HG03064 (cell line): ENCODE data around the gene PAPOLB.

ENCODE experiments used
- ATAC-seq: cut with Tn5 transposase; IDR thresholded peaks from one replicate; pipeline ENCODE4 v1.9.1; 2021; ENCODE audit warnings: low read depth; ENCODE audit not compliant: unreplicated experiment

Gene PAPOLB

DNA sequence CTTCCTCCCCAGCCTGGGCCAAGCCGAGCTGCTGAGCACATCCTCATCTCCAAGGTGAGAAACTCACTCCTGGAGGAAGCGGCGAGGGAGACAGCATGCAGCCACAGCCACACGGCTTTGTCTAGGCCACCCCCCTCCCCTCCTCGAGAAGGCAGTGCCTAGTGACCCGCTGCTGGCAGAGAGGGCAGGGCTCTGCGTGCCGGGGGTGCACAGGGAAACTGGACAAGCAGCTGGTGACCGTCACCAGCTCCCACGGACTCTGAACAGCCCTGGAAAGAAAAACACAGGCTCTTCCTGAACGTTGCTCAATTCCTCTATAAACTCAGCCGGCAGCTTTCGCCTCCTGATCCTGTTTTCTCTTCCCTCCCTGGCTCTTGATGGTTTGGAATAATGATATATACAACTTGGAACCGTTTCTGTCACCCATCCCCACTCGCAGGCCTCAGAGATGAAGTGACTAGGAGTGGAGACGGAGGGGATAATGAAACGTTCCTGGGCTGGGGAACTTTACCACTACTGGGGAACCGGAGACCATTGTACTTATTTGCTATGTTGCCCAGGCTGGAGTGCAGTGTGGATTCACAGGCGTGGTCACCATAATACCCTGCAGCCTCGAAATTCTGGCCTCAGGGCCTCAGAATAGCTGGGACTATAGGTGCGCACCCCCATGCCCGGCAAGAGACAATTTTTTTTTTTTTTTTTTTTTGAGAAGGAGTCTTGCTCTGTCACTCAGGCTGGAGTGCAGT is 19.3 kb downstream of the PAPOLB start:
- ATAC-seq, result no peak

DNA sequence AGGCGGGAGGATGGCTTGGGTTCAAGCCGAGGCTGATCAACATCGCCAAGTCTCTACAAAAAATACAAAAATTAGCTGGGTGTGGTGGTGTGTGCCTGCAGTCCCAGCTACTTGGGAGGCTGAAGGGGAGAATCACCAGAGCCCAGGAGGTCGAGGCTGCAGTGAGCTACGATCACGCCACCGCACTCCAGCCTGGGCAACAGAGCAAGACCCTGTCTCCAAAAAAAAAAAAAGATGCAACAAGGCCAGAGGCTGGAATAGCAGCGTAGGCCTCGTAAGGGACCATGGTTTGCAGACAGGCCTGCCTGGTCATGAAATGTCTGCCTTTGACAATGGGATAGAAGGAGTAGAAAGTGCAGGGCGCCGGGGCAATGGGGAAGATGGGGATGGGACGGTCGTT is 20.0 kb downstream of the PAPOLB start:
- ATAC-seq, result no peak

DNA sequence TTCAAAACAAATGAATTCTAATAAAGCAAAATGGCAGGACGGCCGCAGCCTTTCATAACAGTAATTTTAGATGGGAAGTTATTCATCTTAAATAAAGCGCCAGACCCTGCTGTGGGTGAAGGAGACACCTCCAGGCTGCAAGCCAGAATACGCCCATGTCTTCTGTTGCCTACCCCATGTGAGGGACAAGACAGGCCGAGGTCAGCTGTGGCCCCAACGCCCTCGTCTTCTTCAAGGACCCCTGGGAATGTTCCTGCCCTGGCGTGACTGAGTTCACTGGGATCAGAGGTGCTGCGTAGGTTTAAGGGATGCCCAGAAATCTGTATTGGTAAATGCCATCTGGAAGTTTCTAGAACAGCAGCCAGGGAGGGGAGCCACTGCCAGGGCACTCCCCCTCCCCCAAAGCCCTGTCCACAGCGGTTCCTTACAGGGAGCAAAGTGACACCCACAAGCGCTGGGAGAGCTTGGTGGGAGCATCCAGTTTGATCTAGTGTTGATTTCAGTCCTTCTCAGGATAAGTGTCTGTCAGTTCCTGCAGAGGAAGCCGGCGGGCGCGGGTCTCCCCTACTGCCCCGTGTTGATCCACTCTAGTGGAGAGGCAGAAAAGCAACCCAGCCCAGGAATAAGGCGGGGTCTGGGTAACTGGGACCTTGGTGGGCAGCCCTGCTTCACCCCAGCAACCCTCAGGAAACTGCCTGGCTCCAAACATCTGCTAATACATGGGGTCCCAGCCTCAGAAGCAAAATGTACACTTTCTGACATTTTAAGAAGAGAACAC is 20.6 kb downstream of the PAPOLB start:
- no peak for ATAC-seq

DNA sequence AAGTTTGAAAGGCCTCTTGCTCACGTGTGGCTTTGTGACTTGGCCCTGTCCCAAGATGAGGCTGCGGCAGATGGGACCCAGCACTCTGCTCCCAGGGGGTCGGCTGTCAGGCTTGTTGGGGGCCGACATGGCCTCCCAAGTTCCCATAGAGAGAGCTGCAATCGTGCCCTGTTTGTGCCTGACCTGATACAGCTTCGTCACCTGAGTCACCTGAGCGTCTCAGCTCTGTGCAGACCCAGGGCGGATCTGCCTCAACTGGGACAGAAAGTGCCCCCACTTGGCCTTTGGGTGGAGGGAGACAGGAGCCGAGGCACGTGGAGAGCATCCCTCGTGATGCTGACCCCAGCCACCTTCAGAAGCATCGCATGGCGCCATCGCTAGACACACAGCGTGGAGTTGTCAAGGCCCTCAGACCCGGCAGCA is 21.7 kb downstream of the PAPOLB start:
- ATAC-seq, result no peak

DNA sequence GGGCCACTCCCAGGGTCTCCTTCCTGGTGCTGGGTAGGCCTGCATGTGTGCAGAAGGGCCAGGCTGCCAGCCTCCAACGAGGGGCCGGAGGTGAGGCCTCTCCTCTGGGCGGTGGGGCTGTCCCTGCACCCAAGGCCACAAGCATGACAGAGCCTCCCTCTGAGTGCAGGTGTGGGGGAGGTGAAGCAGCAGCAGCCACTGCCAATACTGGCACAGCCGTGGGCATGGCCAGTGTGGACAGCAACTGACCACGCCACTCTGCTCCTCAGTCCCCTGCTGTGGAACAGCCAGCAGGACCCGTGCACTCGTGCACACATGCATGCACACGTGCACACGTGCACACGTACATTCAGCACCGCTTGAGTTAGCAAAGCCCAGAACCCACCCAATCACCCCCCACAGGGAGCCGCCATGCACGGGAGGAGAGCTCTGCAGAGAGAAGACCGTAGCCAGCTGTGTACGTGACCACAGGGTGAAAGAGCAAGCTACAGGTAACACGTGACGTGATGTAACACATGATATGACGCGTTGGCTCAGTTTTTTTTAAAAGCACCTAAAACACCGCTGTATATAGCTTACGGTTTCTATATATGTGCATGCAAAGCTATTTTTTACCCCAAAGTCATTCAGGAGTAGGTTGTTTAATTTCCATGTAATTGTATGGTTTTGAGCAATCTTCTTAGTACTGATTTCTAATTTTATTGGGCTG is 23.1 kb downstream of the PAPOLB start:
- ATAC-seq, result no peak

DNA sequence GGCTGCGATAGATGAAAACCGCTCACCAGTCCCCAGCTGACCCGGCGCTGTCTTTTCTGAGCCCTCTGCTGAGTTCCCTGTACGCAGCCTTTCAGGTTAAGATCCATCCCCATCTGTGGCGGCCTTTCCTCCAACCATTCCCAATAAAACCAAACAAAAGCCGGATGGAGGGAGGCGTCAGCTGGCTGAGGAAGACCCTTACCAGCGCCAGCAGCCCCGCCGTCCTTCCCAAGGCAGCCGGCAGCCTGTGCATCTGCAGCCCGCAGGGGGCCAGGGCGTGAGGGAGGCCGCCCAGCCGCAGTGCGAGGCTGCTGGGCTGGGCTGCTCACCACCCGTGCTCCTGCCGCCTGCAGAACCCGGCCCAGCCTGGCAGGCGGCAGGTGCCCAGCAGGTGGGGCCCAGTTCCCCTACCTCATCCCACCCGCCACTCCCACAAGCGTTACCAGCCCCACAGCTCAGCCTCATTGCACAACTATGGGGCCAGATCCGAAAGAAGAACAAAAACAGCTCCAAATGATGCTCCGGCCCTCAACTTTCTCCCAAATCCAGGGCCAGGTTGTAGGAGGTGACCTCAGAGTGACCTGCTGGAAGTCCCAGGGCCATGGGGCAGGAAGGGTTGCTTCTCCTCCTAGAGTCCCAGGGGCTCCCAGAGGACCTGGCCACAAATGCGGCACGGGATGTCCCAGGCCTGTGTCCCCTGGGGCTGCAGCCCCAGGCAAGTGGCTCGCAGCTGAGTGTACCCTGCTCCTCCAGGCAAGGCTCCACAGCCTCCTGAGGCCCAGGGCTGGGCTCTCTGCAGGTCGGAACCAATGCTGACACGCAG is 23.8 kb downstream of the PAPOLB start:
- no peak for ATAC-seq

DNA sequence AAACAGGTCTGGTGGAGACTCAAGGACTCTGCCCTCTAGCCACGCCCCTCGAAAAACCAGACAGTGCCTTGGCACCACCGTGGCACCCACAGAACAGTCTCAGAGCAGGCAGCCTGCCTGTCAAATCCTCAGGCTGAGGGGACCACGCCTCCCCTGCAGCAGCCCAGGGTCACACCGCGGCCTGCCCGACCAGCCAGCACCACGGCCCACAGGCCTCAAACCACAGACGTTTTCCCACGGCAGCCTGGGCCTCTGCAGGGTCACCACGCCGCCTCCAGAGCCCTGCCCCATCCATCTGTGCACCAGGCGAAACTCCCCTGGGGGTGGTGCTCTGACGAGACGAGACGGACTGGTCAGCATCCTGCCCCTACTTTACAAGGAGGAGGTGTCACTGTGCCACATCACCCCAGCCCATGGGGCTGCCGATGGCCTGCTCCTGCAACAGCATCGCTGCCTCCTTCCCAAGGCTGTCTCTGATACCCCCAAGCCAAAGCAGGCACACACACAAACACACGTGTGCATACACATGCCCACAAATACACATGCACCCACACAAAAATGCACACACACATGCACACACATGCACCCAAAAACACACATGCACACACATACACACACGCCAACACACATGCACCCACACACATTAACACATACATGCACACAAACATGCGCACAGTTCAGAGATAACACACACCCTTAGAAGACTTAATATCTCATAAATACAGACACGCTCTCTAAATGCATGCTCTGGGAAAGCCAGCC is 24.6 kb downstream of the PAPOLB start:
- no peak for ATAC-seq

DNA sequence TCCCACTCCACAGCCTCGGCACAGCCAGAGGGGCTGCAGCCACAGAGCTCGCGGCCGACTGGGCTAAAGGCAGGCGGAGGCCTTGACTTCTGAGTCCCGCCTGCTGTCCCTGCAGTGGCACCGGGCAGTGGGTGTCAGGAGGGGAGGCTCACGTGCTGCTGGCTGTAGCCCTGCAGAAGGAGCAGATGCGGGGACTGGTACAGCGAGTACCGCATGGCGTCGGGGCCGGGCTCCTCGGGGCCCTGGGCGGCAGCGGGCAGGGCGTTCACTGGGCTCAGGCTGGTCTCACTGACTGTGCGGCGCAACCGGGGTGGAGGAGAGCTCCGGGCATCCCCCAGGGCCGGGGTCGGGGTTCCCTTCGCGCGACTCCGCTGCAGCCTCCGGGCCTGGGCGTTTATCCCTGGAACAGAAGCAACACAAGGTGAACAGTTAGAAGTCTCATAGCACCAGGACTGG is 25.6 kb downstream of the PAPOLB start:
- no peak for ATAC-seq

DNA sequence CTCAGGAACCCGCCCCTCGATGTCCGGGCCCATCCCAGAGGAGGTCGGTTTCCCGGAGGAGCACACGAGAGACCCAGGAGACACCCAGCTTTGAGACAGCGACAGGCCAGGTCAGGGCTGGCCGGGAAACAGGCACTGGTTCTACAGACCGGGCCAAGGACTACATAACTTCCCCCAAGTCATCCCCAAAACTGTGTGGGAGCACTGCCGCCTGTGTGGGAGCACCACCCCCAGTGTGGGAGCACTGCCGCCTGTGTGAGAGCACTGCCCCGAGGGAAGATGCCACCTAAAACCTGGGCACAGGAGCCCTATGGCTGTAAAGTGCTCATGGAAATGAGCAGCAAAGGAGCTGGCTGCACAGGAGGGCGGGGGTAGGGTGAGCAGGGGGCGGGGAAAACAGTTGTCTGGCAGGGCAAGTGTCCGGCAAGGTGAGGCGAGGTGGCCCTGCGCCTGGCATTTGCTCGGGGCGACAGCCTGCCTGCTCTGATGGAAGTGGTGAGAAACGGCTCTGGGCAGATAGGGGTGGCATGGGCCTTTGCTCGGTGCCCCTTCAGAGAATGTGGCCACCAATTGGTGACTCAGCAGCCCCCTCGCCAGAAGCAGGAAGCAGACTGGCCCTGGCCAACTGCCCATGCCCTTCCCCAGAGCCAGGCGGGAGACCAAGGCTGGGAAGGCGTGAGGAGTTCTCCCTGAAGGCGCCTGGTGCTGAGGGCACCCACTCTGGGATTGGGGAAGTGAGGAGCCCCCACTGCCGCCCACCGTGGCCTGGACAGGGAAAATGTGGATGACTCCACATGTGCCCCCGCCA is 26.2 kb downstream of the PAPOLB start:
- ATAC-seq, result no peak

DNA sequence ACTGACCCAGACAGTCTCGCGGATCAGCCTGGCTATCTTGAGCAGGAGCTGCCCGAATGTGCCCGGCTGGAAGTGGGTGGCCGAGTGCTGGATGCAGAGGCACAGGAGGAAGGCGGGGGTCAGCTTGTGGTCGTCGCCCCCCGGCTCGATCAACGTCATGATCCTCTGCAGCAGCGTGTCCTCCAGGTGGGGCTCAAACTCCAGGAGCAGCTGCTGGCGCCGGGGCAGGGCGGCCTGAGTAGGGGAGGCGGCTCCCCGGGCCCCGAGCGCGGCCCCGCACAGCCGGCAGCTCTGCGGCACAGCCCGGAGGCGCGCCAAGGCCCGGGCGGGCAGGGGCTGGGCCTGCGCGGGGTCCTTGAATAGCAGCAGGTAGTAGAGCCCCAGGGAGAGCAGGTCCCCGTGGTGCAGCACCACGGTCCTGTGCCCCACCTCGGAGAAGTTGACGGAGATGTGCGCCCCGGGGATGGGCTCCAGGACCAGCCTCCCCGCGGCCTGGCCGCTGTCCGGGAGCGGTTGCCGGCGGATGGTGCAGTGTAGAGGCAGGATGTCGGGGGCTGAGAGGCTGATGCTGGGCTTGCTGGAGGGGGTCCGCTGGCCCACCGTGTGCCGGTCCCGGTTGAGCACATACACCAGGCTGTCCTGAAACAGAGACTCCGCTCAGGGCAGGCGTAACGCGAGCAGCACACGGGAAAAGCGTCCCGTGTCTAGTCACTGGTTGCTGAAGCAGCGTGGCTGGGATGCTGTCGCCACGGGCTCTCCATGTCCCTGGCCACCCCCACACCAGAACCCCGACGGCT is 27.0 kb downstream of the PAPOLB start:
- ATAC-seq, result no peak

DNA sequence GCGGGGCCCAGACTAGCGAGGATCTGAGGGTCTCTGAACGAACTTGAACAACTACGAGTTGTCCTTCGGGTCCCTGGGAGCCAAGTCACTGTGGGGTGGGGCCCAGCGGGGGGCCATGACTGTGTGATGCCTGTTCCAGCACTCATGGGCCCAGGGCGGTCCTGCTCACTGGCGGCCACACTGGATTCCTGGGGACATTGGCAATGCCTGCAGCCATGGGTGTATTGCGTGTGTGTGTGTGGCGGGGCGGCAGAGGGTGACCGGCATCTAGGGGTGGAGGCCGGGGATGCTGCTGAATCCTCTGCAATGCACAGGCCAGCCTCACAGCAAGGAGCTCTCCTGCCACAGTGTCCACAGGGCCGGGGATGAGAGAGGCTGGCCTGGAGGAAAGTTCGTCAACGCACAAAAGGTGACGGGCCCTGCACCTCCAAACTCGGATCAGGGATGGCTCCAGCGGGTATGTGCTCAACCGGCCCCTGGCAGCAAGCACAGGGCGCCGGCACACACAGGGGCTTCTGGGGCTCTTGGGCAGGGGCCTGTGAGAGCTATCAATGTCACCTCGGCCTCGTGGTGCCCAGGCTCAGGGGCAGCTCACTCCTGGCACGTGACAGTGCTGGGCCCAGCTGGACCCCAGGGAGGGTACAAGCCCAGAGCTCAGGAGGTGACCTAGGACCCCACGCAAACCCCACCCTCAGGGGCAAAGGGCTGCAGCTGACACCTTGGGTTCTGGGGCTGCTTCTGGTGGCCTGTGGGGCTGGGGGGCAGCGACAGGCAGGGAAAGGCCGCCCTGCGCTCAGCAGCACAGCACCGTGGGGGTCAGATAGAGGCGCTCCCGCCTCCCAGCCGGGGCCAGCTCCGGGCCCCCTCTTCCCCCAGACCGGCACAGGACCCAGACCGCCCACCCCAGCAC is 27.9 kb downstream of the PAPOLB start:
- ATAC-seq, result no peak

DNA sequence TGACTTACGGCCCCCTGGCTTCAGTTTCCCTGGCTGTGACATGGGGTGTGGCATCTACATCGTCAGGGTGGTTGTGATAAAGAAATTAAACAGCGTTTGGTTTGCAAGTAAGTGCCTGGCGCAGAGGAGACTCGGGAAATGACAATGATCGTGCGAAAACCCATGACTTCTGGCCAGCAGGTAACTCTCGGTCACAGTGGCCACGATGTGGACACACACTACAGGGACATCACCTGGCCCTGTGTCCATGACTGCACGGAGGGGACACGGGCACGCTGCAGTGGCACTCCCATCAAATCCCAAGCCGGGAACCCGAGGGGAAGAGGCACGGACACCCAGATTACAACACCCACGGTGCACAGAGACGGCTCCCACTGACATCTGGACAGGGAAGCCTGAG is 28.7 kb downstream of the PAPOLB start:
- no peak for ATAC-seq

DNA sequence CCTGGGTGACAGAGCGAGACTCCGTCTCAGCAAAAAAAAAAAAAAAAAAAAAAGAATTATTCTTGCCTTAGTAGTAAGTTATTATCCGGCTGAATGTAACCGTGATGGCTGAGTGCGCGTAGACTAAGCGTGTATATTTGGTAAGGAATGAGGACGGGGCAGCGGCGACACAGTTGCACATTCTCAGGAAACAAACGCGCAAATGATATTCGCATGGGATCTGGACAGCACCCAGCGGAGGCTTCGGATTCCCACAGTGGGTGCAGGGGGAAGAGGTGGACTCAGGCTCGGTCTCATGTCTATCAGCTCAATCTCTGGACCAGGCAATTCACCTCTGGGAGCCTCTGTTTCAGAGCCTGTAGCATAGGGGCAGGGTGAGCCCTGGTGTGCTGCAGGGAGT is 29.1 kb downstream of the PAPOLB start:
- ATAC-seq, result no peak

DNA sequence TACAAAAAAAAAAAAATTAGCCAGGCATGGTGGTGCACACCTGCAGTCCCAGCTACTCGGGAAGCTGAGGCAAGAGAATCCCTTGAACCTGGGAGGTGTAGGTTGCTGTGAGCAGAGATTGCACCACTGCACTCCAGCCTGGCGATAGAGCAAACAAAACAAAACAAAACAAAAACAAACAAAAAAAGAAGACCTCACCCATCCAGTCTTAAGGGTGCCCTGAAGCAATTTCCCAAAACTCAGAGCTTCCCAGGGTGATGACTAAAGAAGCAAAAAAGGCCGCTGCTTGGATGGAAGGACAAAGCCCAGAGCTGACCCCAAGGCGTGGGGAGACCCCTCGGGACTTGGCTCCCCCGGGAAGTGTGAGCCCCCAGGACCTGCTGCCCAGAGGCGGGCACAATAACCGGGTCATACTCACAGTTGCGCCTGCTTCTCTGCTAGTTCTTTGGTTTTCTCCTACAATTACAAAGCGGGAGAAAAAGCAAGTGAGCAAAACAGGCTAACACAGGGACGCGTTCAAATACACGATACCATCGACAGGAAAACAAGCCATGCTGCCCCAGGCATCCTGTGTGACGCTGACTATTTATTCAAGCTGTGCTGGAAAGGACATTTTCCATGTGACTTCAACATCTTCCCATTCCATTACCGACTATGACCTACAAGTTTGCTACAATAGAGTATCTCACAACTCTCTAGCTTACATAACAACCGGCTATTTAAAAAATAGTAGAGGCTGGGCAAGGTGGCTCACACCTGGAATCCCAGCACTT is 29.9 kb downstream of the PAPOLB start:
- ATAC-seq, result no peak

DNA sequence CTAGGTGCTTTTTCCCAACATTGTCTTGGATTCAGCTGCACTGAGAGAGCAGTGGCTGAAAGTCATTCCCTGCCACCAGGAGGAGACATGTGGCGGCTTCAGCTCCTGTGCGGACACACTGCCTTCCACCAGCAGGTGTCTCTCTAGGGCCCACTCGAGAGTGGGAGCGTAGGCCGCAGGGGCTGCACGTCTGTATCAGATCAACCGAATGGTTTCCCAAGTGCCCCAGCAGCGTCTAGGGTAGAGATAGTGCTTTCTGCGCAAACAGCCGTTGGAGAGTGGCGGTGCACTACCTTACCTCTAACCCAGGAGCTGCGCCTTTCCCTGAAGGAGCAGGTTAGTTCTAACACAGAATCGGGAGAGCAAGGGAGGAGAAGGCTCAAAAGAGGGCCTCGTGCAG is 31.7 kb downstream of the PAPOLB start:
- no peak for ATAC-seq

DNA sequence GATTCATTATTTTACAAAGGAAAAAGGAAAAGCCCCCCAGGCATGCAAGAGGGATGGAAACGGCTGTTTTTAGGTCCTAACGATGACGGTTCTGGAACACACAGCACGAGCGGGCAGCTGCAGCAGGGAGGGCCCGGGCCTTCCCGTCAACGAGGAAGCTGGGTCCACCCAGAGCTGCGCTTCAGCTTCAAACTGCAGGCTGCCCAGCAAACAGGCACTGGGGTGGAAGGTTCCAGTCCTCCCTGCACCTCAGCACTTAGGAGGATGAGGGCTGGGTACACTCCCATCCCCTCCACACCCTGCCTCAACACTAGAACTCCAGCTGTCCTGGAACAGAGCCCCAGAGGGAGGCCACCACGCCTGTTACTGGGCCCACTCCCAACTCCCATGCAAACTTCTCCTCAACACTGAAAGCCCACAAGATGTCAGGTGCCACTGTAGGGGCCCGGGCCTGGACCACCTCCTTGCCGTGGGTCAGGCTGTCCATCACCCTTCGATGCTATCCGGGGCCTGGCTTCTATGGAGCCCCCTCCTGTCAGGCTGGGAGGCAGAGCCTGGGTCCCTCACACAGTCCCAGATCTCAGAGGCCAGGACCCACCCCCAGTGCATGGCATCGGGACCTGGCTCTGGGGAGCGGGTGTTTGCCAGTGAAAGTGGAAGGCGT is 33.0 kb downstream of the PAPOLB start:
- ATAC-seq, result no peak
